A549 (cell line): Measurements from ENCODE around the gene APOC1. TPM values are rescaled to one million over a fixed set of nuclear protein-coding genes. Genes with fewer than 3 reads are reported as not detected.
"Not testable (repeated sequence)": the region's sequence is repeated elsewhere in the genome, so short reads cannot be mapped to it uniquely, and the experiment has no call there.

ENCODE experiments used
- ATAC-seq, 2 experiments: fragments of 200-7000 bp in 1 of 2; fragments of >200 bp in 1 of 2; cut with Nextera tagmentation in 1 of 2; cut with Tn5 transposase in 1 of 2; 3 replicates each; pipeline versions ENCODE4 v1.8.0 to v1.9.1; 2018 to 2020; ENCODE audit warnings: mild to moderate bottlenecking in 1 of 2, moderate library complexity in 1 of 2
- CTCF ChIA-PET: fragments of 300-600 bp; sonication (Branson Sonifier 250); formaldehyde crosslinking; extraction: SDS; loops from one replicate; lab custom pipeline; 2021; ENCODE audit warnings: antibody characterized with exemption, inconsistent platforms; lab: Yijun Ruan, JAX
- POLR2A ChIA-PET: fragments of 350-600 bp; formaldehyde crosslinking; extraction: SDS; loops from one replicate; lab custom pipeline; 2021; ENCODE audit warnings: antibody characterized with exemption, inconsistent platforms; lab: Yijun Ruan, JAX
- DNase-seq, 2 experiments: peaks; one replicate each; pipeline versions ENCODE4 v3.0.0 to v3.0.0-alpha.2; 2011 to 2016; ENCODE audit warnings: low read depth in 1 of 2, low spot score in 1 of 2
- FAIRE-seq: peaks from 2 replicates; lab custom pipeline; 2011; peaks lifted over from hg19 to GRCh38; lab: Jason Lieb, UNC
- H3K27ac ChIP-seq, 2 experiments: fragments of >200 bp; sonication (Bioruptor Twin); formaldehyde crosslinking; 3 replicates each; pipeline ENCODE4 v1.5.1; 2016 to 2017
- H3K4me1 ChIP-seq: fragments of >200 bp; sonication (Bioruptor Twin); formaldehyde crosslinking; 3 replicates; pipeline ENCODE4 v1.6.1; 2016
- H3K4me2 ChIP-seq: fragments of >200 bp; sonication (Bioruptor Twin); formaldehyde crosslinking; 3 replicates; pipeline ENCODE4 v1.6.1; 2016
- H3K4me3 ChIP-seq: fragments of >200 bp; sonication (Bioruptor Twin); formaldehyde crosslinking; 3 replicates; pipeline ENCODE4 v1.5.1; 2016
- H3K9me3 ChIP-seq: fragments of >200 bp; sonication (Bioruptor Twin); formaldehyde crosslinking; 3 replicates; pipeline ENCODE4 v1.6.1; 2016
- BHLHE40 ChIP-seq: IDR thresholded peaks from 2 replicates; pipeline ENCODE4 v1.6.1; 2012; ENCODE audit warnings: low read depth, low read length, inconsistent platforms
- CBX2 ChIP-seq: fragments of 200-600 bp; sonication (generic); IDR thresholded peaks from 2 replicates; pipeline ENCODE4 v1.6.1; 2016; ENCODE audit warnings: low read depth, mild to moderate bottlenecking, borderline replicate concordance
- CEBPB ChIP-seq, 2 experiments: fragments of >200 bp in 1 of 2; sonication (Bioruptor Twin) in 1 of 2; formaldehyde crosslinking in 1 of 2; IDR thresholded peaks; 2 replicates each; pipeline ENCODE4 v1.6.1; 2012 to 2016
- EHF ChIP-seq: fragments of 250-450 bp; sonication (Bioruptor Pico); IDR thresholded peaks from 2 replicates; pipeline ENCODE4 v1.5.0; 2020; ENCODE audit warnings: mild to moderate bottlenecking
- ESRRA ChIP-seq: fragments of 150-350 bp; IDR thresholded peaks from 2 replicates; pipeline ENCODE4 v1.6.1; 2014; ENCODE audit warnings: mild to moderate bottlenecking, low read length, borderline replicate concordance
- FOSL2 ChIP-seq, 2 experiments: fragments of 450-650 bp in 1 of 2; fragments of >200 bp in 1 of 2; sonication (Bioruptor Twin) in 1 of 2; formaldehyde crosslinking; IDR thresholded peaks; 2 replicates each; pipeline versions ENCODE4 v1.5.0 to v1.6.1; 2016 to 2020; ENCODE audit warnings: mild to moderate bottlenecking in 1 of 2, moderate library complexity in 1 of 2
- GATA3 ChIP-seq: IDR thresholded peaks from 2 replicates; pipeline ENCODE4 v1.6.1; 2012; ENCODE audit warnings: borderline replicate concordance
- HOXB13 ChIP-seq: fragments of 250-450 bp; sonication (Bioruptor Pico); IDR thresholded peaks from 2 replicates; pipeline ENCODE4 v1.5.0; 2020; ENCODE audit warnings: low read depth, mild to moderate bottlenecking, moderate library complexity
- JUN ChIP-seq, 2 experiments: fragments of >200 bp; sonication (Bioruptor Twin); formaldehyde crosslinking; IDR thresholded peaks; 2 replicates in 1 of 2; 3 replicates in 1 of 2; pipeline ENCODE4 v1.6.1; 2016 to 2017
- MYC ChIP-seq: IDR thresholded peaks from 2 replicates; pipeline ENCODE4 v1.6.1; 2012; ENCODE audit warnings: mild to moderate bottlenecking, inconsistent platforms, low read length, improper control_type of control experiment, borderline replicate concordance
- NPAS2 ChIP-seq: fragments of 250-450 bp; sonication (Bioruptor Pico); IDR thresholded peaks from 2 replicates; pipeline ENCODE4 v1.8.0; 2022; ENCODE audit warnings: mild to moderate bottlenecking, moderate library complexity, borderline replicate concordance
- NR3C1 ChIP-seq: fragments of >200 bp; sonication (Bioruptor Twin); formaldehyde crosslinking; IDR thresholded peaks from 3 replicates; pipeline ENCODE4 v1.6.1; 2017
- PHF8 ChIP-seq: fragments of 200-600 bp; sonication (generic); IDR thresholded peaks from 2 replicates; pipeline ENCODE4 v1.6.1; 2016; ENCODE audit warnings: low read depth, mild to moderate bottlenecking, antibody characterized with exemption, moderate library complexity, borderline replicate concordance
- RARB ChIP-seq: fragments of 250-450 bp; sonication (Bioruptor Pico); IDR thresholded peaks from 2 replicates; pipeline ENCODE4 v1.8.0; 2021; ENCODE audit warnings: mild to moderate bottlenecking, moderate library complexity
- ZC3H11A ChIP-seq: fragments of 450-650 bp; IDR thresholded peaks from 2 replicates; pipeline ENCODE4 v1.6.1; 2014; ENCODE audit warnings: antibody characterized with exemption, mild to moderate bottlenecking
- ZSCAN20 ChIP-seq: fragments of 250-450 bp; sonication (Bioruptor Pico); IDR thresholded peaks from 2 replicates; pipeline ENCODE4 v1.8.0; 2022; ENCODE audit warnings: mild to moderate bottlenecking, moderate library complexity
- WGBS: methylation state at CpG from one replicate; pipeline ENCODE4 v1.1.6; 2017; ENCODE audit errors: missing lambda C conversion rate; 5-methylcytosine and 5-hydroxymethylcytosine counted together
- polyA plus RNA-seq, 4 experiments: library from polyadenylated mRNA; depleted of rRNA in 3 of 4; stranded (reverse); fragments of >200 nt; fragmentation: RNase III in 1 of 4; extraction: RNeasy Plus Mini Kit Qiagen cat#74134 plus additional on column Dnase treatment in 1 of 4; gene quantifications; 2 replicates in 3 of 4; 3 replicates in 1 of 4; pipeline ENCODE4 v1.2.3, GENCODE V29; 2011 to 2017

APOC1 gene
- polyA plus RNA-seq, 2 of the 4 experiments (the other 2 are of a cell fraction), result 88.7 to 196 TPM

GRCh38 chr19:44908836-44909261 lies 5.6 kb upstream of the APOC1 start:
- Histone ChIP-seq H3K4me3 (no peak overlapping the region), H3K4me1 (peaks cover 49% of the 10 kb centered on the region), H3K4me2 (no peak overlapping the region), H3K9me3 (no peaks in the 10 kb centered on the region), H3K27ac (no peak overlapping the region)
- TF ChIP-seq NPAS2 (CRISPR knock-in tag) (no peak), ESRRA (no peak), NR3C1 (no peak), EHF (CRISPR knock-in tag) (no peak), BHLHE40 (no peak), RARB (CRISPR knock-in tag) (no peak), CBX2 (no peak), MYC (no peak), PHF8 (no peak)
- ChIA-PET POLR2A (no interaction called here), CTCF (interaction anchor here (0.9 to 18.1 kb wide), 4 partner anchors 14 to 98 kb away, joined by 3 to 303 read pairs (median 4); partner anchors contain the start of gene CLPTM1)
- no peak for FAIRE-seq
- 95% methylated on average over 37 of the region's 44 CpGs for WGBS
- ATAC-seq, result no peak
- DNase-seq, result no peak

- DNase-seq (no peak), FAIRE-seq (no peak), ATAC-seq (no peak)
- ChIA-PET POLR2A (interaction anchor here (0.6 to 1.0 kb wide), 4 partner anchors 8 to 994 kb away, joined by 3 to 8 read pairs (median 6); no protein-coding TSS in a partner anchor), CTCF (interaction anchor here (0.7 to 18.1 kb wide), 12 partner anchors 6 to 197 kb away, joined by 3 to 303 read pairs (median 4); partner anchors contain the start of gene CLPTM1)
- Histone ChIP-seq H3K4me1 (peaks cover 49% of the 10 kb centered on the region), H3K4me2 (no peak overlapping the region), H3K27ac (peak overlapping the region in 1 of 2 experiments; percentile 92; a peak in 3 of 6 replicates), H3K4me3 (no peak overlapping the region), H3K9me3 (no peaks in the 10 kb centered on the region)
- TF ChIP-seq MYC, result no peak
- no peak for TF ChIP-seq FOSL2 (IDR thresholded peaks at IDR 0.05)
- no peak for TF ChIP-seq FOSL2 (CRISPR knock-in tag; IDR thresholded peaks at IDR 0.05)
- no peak for TF ChIP-seq GATA3
- TF ChIP-seq ZSCAN20, result no peak
- no peak for TF ChIP-seq HOXB13 (CRISPR knock-in tag)
- TF ChIP-seq ZC3H11A, result no peak
- TF ChIP-seq, all 56 proteins: peak for 0
- 98% methylated on average over 5 of the region's 5 CpGs for WGBS
These were observed 4.6 kb upstream of the APOC1 start for GRCh38 chr19:44909775-44910174.

- WGBS, result 95% methylated on average over 6 of the region's 6 CpGs
- FAIRE-seq, ATAC-seq, H3K4me3 ChIP-seq, H3K9me3 ChIP-seq, H3K4me2 ChIP-seq, DNase-seq: not testable (repeated sequence)
- POLR2A ChIA-PET, result interaction anchor here (0.7 kb wide), 1 partner anchor 127 kb away, joined by 7 read pairs; the partner anchor contains the start of gene CLASRP
- CTCF ChIA-PET, result interaction anchor here (0.7 to 18.1 kb wide), 15 partner anchors 8 to 148 kb away, joined by 3 to 303 read pairs (median 7); partner anchors contain the start of genes APOC2 and CLPTM1
- H3K4me1 ChIP-seq, result peaks cover 36% of the 10 kb centered on the region
- peak overlapping the region in 1 of 2 experiments; percentile 92; a peak in 3 of 6 replicates for H3K27ac ChIP-seq
These were observed 2.5 kb upstream of the APOC1 start for GRCh38 chr19:44911896-44912295.

- peak overlapping the region in 1 of 2 experiments; percentile 92; a peak in 4 of 6 replicates for H3K27ac ChIP-seq
- no peaks in the 10 kb centered on the region for H3K9me3 ChIP-seq
- no peak for DNase-seq
- CTCF ChIA-PET, result interaction anchor here (1.6 to 18.1 kb wide), 5 partner anchors 9 to 38 kb away, joined by 3 to 303 read pairs (median 13); partner anchors contain the start of gene CLPTM1
- 89% methylated on average over 6 of the region's 6 CpGs for WGBS
- ATAC-seq, result no peak
- no peak overlapping the region; the same call in 2 of the 3 replicates for H3K4me2 ChIP-seq
- FAIRE-seq, result no peak
- no peak overlapping the region for H3K4me3 ChIP-seq
- POLR2A ChIA-PET, result no interaction called here
- peaks cover 36% of the 10 kb centered on the region for H3K4me1 ChIP-seq
- TF ChIP-seq CEBPB (IDR thresholded peaks at IDR 0.05) (peak in 1 of 2 experiments; percentile 50; a peak in 1 of 4 replicates), JUN (IDR thresholded peaks at IDR 0.05) (no peak)
These were observed 1.6 kb upstream of the APOC1 start for GRCh38 chr19:44912854-44913253.
